Fibroblast of skin of right quadriceps (primary cell): ENCODE results near the gene ELK3.

ENCODE experiments used
- DNase-seq: peaks from one replicate; pipeline ENCODE4 v3.0.0-alpha.2; 2013

ELK3 gene

GRCh38 chr12:96190413-96191108 lies 3.6 kb upstream of the ELK3 start:
- DNase-seq = no peak

- DNase-seq = no peak
Measured at GRCh38 chr12:96192926-96193573, 1.1 kb upstream of the ELK3 start.

GRCh38 chr12:96194576-96194889 lies 358 bp downstream of the ELK3 start:
- DNase-seq = no peak

- DNase-seq = peak; percentile 90
Measured at GRCh38 chr12:96194971-96195844, 1.0 kb downstream of the ELK3 start.

- peak; percentile 87 for DNase-seq
Measured at GRCh38 chr12:96195845-96196451, 1.8 kb downstream of the ELK3 start.

GRCh38 chr12:96196781-96197180 lies 2.6 kb downstream of the ELK3 start:
- no peak for DNase-seq

GRCh38 chr12:96197503-96198272 lies 3.5 kb downstream of the ELK3 start:
- peak; percentile 96 for DNase-seq

- peak; percentile 94 for DNase-seq
Measured at GRCh38 chr12:96198965-96199364, 4.8 kb downstream of the ELK3 start.

- DNase-seq = no peak
Measured at GRCh38 chr12:96199464-96199863, 5.3 kb downstream of the ELK3 start.

- no peak for DNase-seq
Measured at GRCh38 chr12:96201272-96202227, 7.4 kb downstream of the ELK3 start.

- no peak for DNase-seq
Measured at GRCh38 chr12:96204381-96204780, 10.2 kb downstream of the ELK3 start.

GRCh38 chr12:96205908-96206307 lies 11.7 kb downstream of the ELK3 start:
- DNase-seq = no peak

- no peak for DNase-seq
Measured at GRCh38 chr12:96206936-96207662, 12.9 kb downstream of the ELK3 start.

GRCh38 chr12:96208346-96208745 lies 14.2 kb downstream of the ELK3 start:
- peak; percentile 70 for DNase-seq

GRCh38 chr12:96208801-96209549 lies 14.8 kb downstream of the ELK3 start:
- DNase-seq = no peak

- DNase-seq = no peak
Measured at GRCh38 chr12:96210376-96211055, 16.3 kb downstream of the ELK3 start.

- DNase-seq = no peak
Measured at GRCh38 chr12:96211988-96212387, 17.8 kb downstream of the ELK3 start.

GRCh38 chr12:96212456-96213375 lies 18.5 kb downstream of the ELK3 start:
- no peak for DNase-seq
